ENCODE results near the gene OPHN1.

The OPHN1 gene

GRCh38 chrX:68252664-68253063 is 180.6 kb downstream of the OPHN1 start:
- H3K79me2 ChIP-seq (ENCODE audit: insufficient read depth, low read depth), result no peaks in the 10 kb centered on the region
- TF ChIP-seq CTCF (conservative IDR thresholded peaks at IDR 0.05; ENCODE audit: low read depth, low read length), result no peak
- no peak overlapping the region for H3K4me3 ChIP-seq (IDR thresholded peaks at IDR 0.05; ENCODE audit: insufficient read depth, low read depth, low read length)
- no peak overlapping the region for H2AFZ ChIP-seq (ENCODE audit: low read depth)
- no peaks in the 10 kb centered on the region for H3K36me3 ChIP-seq (ENCODE audit: insufficient read depth)
- H3K4me2 ChIP-seq, result no peak overlapping the region
- no peak overlapping the region for H3K27ac ChIP-seq
- no peaks in the 10 kb centered on the region for H4K20me1 ChIP-seq (ENCODE audit: insufficient read depth)
- no peaks in the 10 kb centered on the region for H3K4me1 ChIP-seq (ENCODE audit: low read depth, poor library complexity, severe bottlenecking)
- H3K9ac ChIP-seq, result no peak overlapping the region
- no peaks in the 10 kb centered on the region for H3K27me3 ChIP-seq (ENCODE audit: insufficient read depth, low read depth)

GRCh38 chrX:68249903-68250302 is 183.4 kb downstream of the OPHN1 start:
- H3K4me1 ChIP-seq (ENCODE audit: low read depth, poor library complexity, severe bottlenecking), result no peaks in the 10 kb centered on the region
- H3K4me2 ChIP-seq, result no peak overlapping the region
- H2AFZ ChIP-seq (ENCODE audit: low read depth), result no peak overlapping the region
- no peaks in the 10 kb centered on the region for H3K36me3 ChIP-seq (ENCODE audit: insufficient read depth)
- no peak overlapping the region for H3K9ac ChIP-seq
- H4K20me1 ChIP-seq (ENCODE audit: insufficient read depth), result no peaks in the 10 kb centered on the region
- H3K79me2 ChIP-seq (ENCODE audit: insufficient read depth, low read depth), result no peaks in the 10 kb centered on the region
- no peak for TF ChIP-seq CTCF (conservative IDR thresholded peaks at IDR 0.05; ENCODE audit: low read depth, low read length)
- no peak overlapping the region for H3K27ac ChIP-seq
- no peak overlapping the region for H3K4me3 ChIP-seq (IDR thresholded peaks at IDR 0.05; ENCODE audit: insufficient read depth, low read depth, low read length)
- no peaks in the 10 kb centered on the region for H3K27me3 ChIP-seq (ENCODE audit: insufficient read depth, low read depth)

GRCh38 chrX:68249401-68249831 is 183.9 kb downstream of the OPHN1 start:
- Histone ChIP-seq H3K4me1 (ENCODE audit: low read depth, poor library complexity, severe bottlenecking) (no peaks in the 10 kb centered on the region), H3K27me3 (ENCODE audit: insufficient read depth, low read depth) (no peaks in the 10 kb centered on the region), H2AFZ (ENCODE audit: low read depth) (no peak overlapping the region), H3K27ac (no peak overlapping the region), H3K4me2 (no peak overlapping the region), H3K36me3 (ENCODE audit: insufficient read depth) (no peaks in the 10 kb centered on the region), H4K20me1 (ENCODE audit: insufficient read depth) (no peaks in the 10 kb centered on the region), H3K9ac (no peak overlapping the region), H3K4me3 (IDR thresholded peaks at IDR 0.05; ENCODE audit: insufficient read depth, low read depth, low read length) (no peak overlapping the region), H3K79me2 (ENCODE audit: insufficient read depth, low read depth) (no peaks in the 10 kb centered on the region)
- TF ChIP-seq CTCF (conservative IDR thresholded peaks at IDR 0.05; ENCODE audit: low read depth, low read length), result no peak

- H2AFZ ChIP-seq (ENCODE audit: low read depth), result no peak overlapping the region
- H3K4me1 ChIP-seq (ENCODE audit: low read depth, poor library complexity, severe bottlenecking), result no peaks in the 10 kb centered on the region
- H3K27ac ChIP-seq, result no peak overlapping the region
- no peaks in the 10 kb centered on the region for H4K20me1 ChIP-seq (ENCODE audit: insufficient read depth)
- H3K27me3 ChIP-seq (ENCODE audit: insufficient read depth, low read depth), result no peaks in the 10 kb centered on the region
- no peak for TF ChIP-seq CTCF (conservative IDR thresholded peaks at IDR 0.05; ENCODE audit: low read depth, low read length)
- H3K79me2 ChIP-seq (ENCODE audit: insufficient read depth, low read depth), result no peaks in the 10 kb centered on the region
- H3K36me3 ChIP-seq (ENCODE audit: insufficient read depth), result no peaks in the 10 kb centered on the region
- no peak overlapping the region for H3K9ac ChIP-seq
- H3K4me2 ChIP-seq, result no peak overlapping the region
- H3K4me3 ChIP-seq (IDR thresholded peaks at IDR 0.05; ENCODE audit: insufficient read depth, low read depth, low read length), result no peak overlapping the region
Observed at GRCh38 chrX:68238568-68238967, 194.7 kb downstream of the OPHN1 start.
